Omental fat pad (tissue), 4 donors: ENCODE measurements around the gene AACS. TPM values are rescaled to one million over a fixed set of nuclear protein-coding genes. Genes with fewer than 3 reads are reported as not detected.

Experiments used
- ATAC-seq: fragments of 150-250 bp; one replicate; pipeline ENCODE4 v1.9.1; 2016; ENCODE audit warnings: mild to moderate bottlenecking, moderate library complexity; ENCODE audit not compliant: low FRiP score
- DNase-seq: peaks from one replicate; pipeline ENCODE4 v3.0.0-alpha.2; 2019; ENCODE audit warnings: low spot score
- CTCF ChIP-seq, 3 donors: fragments of 450-650 bp; IDR thresholded peaks; one replicate each; pipeline ENCODE4 v1.5.1; 2016 to 2017; ENCODE audit warnings: antibody characterized with exemption in 3 of 3, mild to moderate bottlenecking in 3 of 3, moderate library complexity in 2 of 3
- total RNA-seq, 4 donors: library from RNA; depleted of rRNA; stranded (reverse); fragments of >200 nt; gene quantifications; one replicate each; pipeline ENCODE4 v1.1.0, GENCODE V29; 2016

AACS gene
- total RNA-seq, 4 donors from 2014 or later: 20.3 to 55.5 (median 33.5) TPM

GRCh38 chr12:125149160-125150108 lies 84.2 kb downstream of the AACS start:
- ATAC-seq (no peak), DNase-seq (no peak)
- no peak for TF ChIP-seq CTCF (IDR thresholded peaks at IDR 0.05)

GRCh38 chr12:125151284-125151683 lies 86.0 kb downstream of the AACS start:
- ATAC-seq (no peak), DNase-seq (no peak)
- TF ChIP-seq CTCF (IDR thresholded peaks at IDR 0.05): no peak

GRCh38 chr12:125152463-125152862 lies 87.2 kb downstream of the AACS start:
- TF ChIP-seq CTCF (IDR thresholded peaks at IDR 0.05): no peak
- ATAC-seq: no peak
- no peak for DNase-seq

DNA sequence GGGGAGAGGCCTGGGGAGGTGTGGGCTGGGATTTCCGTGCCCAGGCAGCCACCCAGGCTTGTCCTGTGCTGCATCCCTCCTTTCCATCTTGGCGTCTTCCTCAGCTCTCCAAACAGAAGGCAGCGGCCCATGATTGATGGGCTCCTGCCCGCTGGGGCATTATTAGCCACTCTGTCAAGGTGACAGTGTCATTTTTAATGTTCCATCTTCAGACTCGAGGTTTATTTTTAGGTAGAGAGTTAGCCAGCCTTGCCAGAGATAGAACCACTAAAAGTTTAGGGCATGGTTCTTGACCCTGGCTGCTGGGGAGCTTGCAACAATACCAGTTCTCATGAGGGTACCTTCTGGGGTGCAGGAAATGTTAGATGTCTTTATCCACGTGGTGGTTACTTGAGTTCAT lies 90.1 kb downstream of the AACS start:
- DNase-seq (no peak), ATAC-seq (no peak)
- no peak for TF ChIP-seq CTCF (IDR thresholded peaks at IDR 0.05)

- no peak for TF ChIP-seq CTCF (IDR thresholded peaks at IDR 0.05)
- ATAC-seq (no peak), DNase-seq (no peak)
Measured at GRCh38 chr12:125157177-125157576, 91.9 kb downstream of the AACS start.

GRCh38 chr12:125159702-125160101 lies 94.5 kb downstream of the AACS start:
- ATAC-seq (no peak), DNase-seq (no peak)
- TF ChIP-seq CTCF (IDR thresholded peaks at IDR 0.05): no peak
